Choroid plexus epithelial cell (primary cell): ENCODE results near the gene ZBTB40.

Source experiments
- DNase-seq: peaks from one replicate; pipeline ENCODE4 v3.0.0-alpha.2; 2010; ENCODE audit warnings: low read depth
- H3K4me3 ChIP-seq: 2 replicates; pipeline ENCODE4 v1.5.1; 2011; ENCODE audit warnings: low read depth, mild to moderate bottlenecking, control low read depth, low read length, moderate library complexity
- TF ChIP-seq, protein P1 (sequence below): conservative IDR thresholded peaks from 2 replicates; pipeline ENCODE4 v1.5.1; 2011; ENCODE audit warnings: low read depth, mild to moderate bottlenecking, control low read depth, inconsistent platforms, low read length, moderate library complexity

ZBTB40 gene

DNA sequence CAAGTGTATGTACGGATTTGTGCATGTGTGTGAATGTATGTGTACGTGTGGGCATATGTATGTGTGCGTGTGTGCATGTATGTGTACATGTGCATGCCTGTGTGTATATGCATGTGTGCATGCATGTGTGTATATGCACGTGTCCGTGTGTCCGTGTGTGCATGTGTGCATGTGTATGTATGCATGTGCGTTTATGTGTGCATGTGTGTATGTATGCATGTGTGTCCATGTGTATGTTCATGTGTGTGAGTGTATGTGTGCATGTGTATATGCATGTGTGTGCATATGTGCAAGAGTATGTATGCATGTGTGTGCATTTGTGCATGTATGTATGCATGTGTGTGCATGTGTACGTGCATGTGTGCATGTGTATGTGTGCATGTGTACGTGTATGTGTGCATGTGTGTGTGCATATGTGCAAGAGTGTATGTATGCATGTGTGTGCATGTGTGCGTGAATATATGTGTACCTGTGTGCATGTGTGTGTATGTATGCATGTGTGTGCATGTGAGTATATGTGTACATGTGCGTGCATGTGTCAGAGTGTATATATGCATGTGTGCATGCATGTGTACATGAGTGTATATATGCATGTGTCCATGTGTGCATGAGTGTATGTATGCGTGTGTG lies 127.2 kb downstream of the ZBTB40 start:
- DNase-seq: no peak
- H3K4me3 ChIP-seq: no peak overlapping the region
- TF ChIP-seq, protein P1, sequence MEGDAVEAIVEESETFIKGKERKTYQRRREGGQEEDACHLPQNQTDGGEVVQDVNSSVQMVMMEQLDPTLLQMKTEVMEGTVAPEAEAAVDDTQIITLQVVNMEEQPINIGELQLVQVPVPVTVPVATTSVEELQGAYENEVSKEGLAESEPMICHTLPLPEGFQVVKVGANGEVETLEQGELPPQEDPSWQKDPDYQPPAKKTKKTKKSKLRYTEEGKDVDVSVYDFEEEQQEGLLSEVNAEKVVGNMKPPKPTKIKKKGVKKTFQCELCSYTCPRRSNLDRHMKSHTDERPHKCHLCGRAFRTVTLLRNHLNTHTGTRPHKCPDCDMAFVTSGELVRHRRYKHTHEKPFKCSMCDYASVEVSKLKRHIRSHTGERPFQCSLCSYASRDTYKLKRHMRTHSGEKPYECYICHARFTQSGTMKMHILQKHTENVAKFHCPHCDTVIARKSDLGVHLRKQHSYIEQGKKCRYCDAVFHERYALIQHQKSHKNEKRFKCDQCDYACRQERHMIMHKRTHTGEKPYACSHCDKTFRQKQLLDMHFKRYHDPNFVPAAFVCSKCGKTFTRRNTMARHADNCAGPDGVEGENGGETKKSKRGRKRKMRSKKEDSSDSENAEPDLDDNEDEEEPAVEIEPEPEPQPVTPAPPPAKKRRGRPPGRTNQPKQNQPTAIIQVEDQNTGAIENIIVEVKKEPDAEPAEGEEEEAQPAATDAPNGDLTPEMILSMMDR: no peak

DNA sequence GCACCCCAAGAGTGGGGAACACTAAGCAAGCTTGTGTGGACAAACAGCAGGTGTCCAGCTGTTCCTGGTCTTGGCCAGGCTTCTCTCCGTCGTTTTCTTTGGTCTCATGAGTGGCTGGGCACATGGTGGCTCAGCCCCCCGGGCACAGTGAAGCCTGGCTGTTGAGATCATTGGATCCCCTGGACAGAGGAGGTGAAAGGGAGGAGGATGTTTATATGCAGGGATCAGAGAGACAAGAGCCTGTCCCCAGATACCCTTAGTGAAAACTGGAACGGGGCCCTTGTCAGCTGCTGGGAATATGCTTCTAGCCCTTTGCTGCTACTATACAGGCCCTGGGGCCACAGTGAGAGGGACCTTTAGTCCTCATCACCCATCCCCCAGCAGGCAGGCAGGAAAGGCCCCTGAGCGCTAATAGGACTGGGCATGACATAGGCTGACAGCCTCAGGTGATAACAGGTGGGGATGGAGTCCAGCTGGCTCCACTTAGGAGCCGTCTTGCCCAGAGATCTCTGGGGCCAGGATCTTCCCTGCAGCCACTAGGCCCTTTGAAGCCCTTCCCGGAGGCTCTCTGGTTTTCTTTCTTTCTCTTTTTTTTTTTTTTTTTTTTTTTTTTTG lies 128.0 kb downstream of the ZBTB40 start:
- TF ChIP-seq, protein P1: no peak
- no peak overlapping the region for H3K4me3 ChIP-seq
- no peak for DNase-seq
